Left ventricle myocardium inferior (tissue), 1 donor: ENCODE measurements around the gene DGAT2. TPM values are rescaled to one million over a fixed set of nuclear protein-coding genes. Genes with fewer than 3 reads are reported as not detected.
"Not testable (repeated sequence)": the region's sequence is repeated elsewhere in the genome, so short reads cannot be mapped to it uniquely, and the experiment has no call there.

Experiments
- DNase-seq: peaks from one replicate; pipeline ENCODE4 v3.0.0-alpha.2; 2020
- H3K27ac ChIP-seq: fragments of 200-600 bp; replicated peaks from 2 replicates; pipeline ENCODE4 v1.8.0; 2021
- H3K27me3 ChIP-seq: fragments of 200-600 bp; 2 replicates; pipeline ENCODE4 v1.8.0; 2021; ENCODE audit warnings: low read depth
- H3K36me3 ChIP-seq: fragments of 200-600 bp; 2 replicates; pipeline ENCODE4 v1.8.0; 2021
- H3K4me1 ChIP-seq: fragments of 200-600 bp; 2 replicates; pipeline ENCODE4 v1.8.0; 2021
- H3K4me3 ChIP-seq: fragments of 200-600 bp; 2 replicates; pipeline ENCODE4 v1.8.0; 2021; ENCODE audit warnings: mild to moderate bottlenecking, moderate library complexity
- H3K9me3 ChIP-seq: fragments of 200-600 bp; replicated peaks from 2 replicates; pipeline ENCODE4 v1.8.0; 2021
- CTCF ChIP-seq: fragments of 200-600 bp; IDR thresholded peaks from 2 replicates; pipeline ENCODE4 v1.8.0; 2021; ENCODE audit warnings: antibody characterized with exemption, mild to moderate bottlenecking, borderline replicate concordance
- intact Hi-C: fragments of 100-400 bp; cut with micrococcal nuclease; formaldehyde crosslinking; loops from one replicate; pipeline ENCODE4 v1.11.0; 2022
- total RNA-seq: library from RNA; stranded (reverse); fragmentation: NEBNext Ultra II Directional; extraction: Animal tissue kit (Norgen Biotek cat#: 25700); gene quantifications from one replicate; pipeline ENCODE4 v1.2.1, GENCODE V29; 2021
- donor health status: DM: no; HTN: yes; CAD: no; lungs with severe emphysema.

The DGAT2 gene
- total RNA-seq, 1 donor from 2014 or later, result 6.9 TPM

DNA sequence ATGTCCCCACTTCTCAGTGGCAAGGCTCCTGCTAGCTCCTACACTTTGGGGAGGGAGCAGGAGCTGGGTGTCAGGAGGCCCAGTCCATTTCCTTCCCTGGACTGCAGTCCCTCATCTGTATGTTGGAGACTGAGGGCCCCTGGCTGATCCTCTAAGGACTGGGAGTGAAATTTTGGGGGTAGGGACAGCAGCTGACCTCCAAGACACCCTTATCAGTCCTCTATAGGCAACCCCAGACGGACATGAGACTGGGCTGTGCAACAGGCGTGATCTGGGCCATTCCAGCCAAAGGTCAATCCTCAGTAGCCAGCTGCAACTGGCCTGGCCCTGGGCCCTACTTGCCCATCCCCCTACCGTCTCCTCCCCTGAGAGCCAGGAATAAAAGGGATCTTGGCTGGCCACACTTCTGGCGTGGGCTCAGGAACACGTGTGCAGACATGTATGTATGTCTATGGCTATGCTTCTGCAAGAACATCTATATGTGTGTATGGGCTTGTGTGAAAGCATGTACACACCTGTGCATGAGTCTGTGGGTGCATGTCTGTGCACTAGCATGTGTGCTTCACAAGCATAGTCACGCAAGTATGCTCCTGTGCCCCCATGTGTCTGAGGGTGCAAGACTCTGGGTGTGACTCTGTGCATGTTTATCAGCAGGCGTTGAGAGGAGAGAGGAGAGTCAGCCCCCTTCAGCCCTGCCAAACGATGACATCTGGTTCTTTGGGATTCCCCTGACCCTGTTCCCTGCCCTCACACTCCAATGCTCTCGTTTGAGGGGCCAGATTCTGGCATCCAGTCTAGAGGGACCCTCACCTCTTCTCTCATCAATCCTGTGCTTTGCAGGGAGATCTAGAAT, 24.6 kb upstream of the DGAT2 start:
- peaks cover 26% of the 10 kb centered on the region for H3K4me1 ChIP-seq
- peak; percentile 29 for DNase-seq
- no peaks in the 10 kb centered on the region for H3K27me3 ChIP-seq
- no peaks in the 10 kb centered on the region for H3K9me3 ChIP-seq
- no peak overlapping the region for H3K4me3 ChIP-seq
- intact Hi-C loops, result no loop called here
- TF ChIP-seq CTCF, result no peak
- no peaks in the 10 kb centered on the region for H3K36me3 ChIP-seq
- H3K27ac ChIP-seq, result peak overlapping the region; percentile 95

DNA sequence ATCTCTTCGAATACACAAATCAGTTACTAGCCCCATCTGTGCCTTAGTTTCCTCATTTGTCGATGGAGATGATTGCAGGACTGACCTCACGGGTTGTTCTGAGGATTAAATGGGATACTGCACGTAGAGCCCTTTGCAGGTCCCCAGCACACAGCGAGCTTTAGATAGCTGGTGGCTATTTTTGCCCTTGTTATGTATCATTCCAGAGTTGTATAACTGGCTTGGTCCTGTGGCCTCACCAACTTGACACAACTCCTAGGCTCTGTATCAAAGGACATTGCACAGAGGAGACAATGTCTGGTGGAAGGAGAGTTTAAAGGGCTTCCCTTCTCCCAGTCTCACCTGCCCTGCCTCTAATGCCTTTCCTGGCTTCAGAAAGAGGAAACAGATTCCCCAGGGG, 22.8 kb upstream of the DGAT2 start:
- H3K9me3 ChIP-seq, result no peaks in the 10 kb centered on the region
- no peaks in the 10 kb centered on the region for H3K27me3 ChIP-seq
- H3K4me3 ChIP-seq, result peak overlapping the region; percentile 66
- DNase-seq, result no peak
- H3K36me3 ChIP-seq, result no peaks in the 10 kb centered on the region
- H3K27ac ChIP-seq, result peak overlapping the region; percentile 95
- no peak for TF ChIP-seq CTCF
- intact Hi-C loops, result no loop called here
- peaks cover 26% of the 10 kb centered on the region for H3K4me1 ChIP-seq

- H3K4me3 ChIP-seq, H3K9me3 ChIP-seq, intact Hi-C loops, H3K27ac ChIP-seq, DNase-seq, H3K27me3 ChIP-seq, H3K36me3 ChIP-seq: not testable (repeated sequence)
- peaks cover 16% of the 10 kb centered on the region for H3K4me1 ChIP-seq
Observed at GRCh38 chr11:75748729-75749273, 19.8 kb upstream of the DGAT2 start.

- H3K27ac ChIP-seq, H3K4me3 ChIP-seq, H3K4me1 ChIP-seq, H3K27me3 ChIP-seq, DNase-seq, H3K9me3 ChIP-seq, intact Hi-C loops, H3K36me3 ChIP-seq: not testable (repeated sequence)
Observed at GRCh38 chr11:75754933-75755332, 13.6 kb upstream of the DGAT2 start.

GRCh38 chr11:75757651-75758050, 10.9 kb upstream of the DGAT2 start:
- H3K4me1 ChIP-seq, result no peaks in the 10 kb centered on the region
- no peak for TF ChIP-seq CTCF
- no peak overlapping the region for H3K4me3 ChIP-seq
- H3K36me3 ChIP-seq, result no peaks in the 10 kb centered on the region
- no peaks in the 10 kb centered on the region for H3K9me3 ChIP-seq
- H3K27ac ChIP-seq, result no peak overlapping the region
- no peak for DNase-seq
- H3K27me3 ChIP-seq, result no peaks in the 10 kb centered on the region
- intact Hi-C loops, result no loop called here

DNA sequence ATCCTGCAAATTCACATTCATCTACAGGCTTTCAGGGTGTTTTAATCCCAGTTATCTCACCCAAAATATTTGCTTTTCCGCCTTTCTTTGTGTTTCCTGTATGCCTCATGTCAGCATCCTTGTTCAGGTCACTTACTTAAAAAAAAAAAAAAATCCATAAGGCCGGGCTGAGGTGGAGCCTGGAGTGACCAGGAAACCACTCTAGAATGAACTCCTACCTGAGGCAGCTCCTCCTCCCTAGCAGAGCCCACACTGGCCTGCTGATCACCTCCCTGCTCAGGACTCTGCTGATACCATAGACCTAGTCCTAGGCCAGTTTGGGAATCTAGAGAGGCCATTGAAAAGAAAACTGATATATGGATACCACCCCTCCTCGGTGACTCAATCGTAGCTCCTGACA, 8.7 kb upstream of the DGAT2 start:
- intact Hi-C loops, result no loop called here
- no peak for TF ChIP-seq CTCF
- H3K27ac ChIP-seq, result no peak overlapping the region
- no peaks in the 10 kb centered on the region for H3K4me1 ChIP-seq
- no peak overlapping the region for H3K4me3 ChIP-seq
- no peaks in the 10 kb centered on the region for H3K36me3 ChIP-seq
- H3K27me3 ChIP-seq, result no peaks in the 10 kb centered on the region
- H3K9me3 ChIP-seq, result no peaks in the 10 kb centered on the region
- no peak for DNase-seq
